HUES6 (cell line): Measurements from ENCODE around the gene PRM1.

Experiments used
- H3K27ac ChIP-seq: 2 replicates; pipeline ENCODE4 v1.7.0; 2013; ENCODE audit warnings: low read depth, mild to moderate bottlenecking, low read length, inconsistent platforms
- H3K27me3 ChIP-seq: 2 replicates; pipeline ENCODE4 v1.6.1; 2013; ENCODE audit warnings: low read length; ENCODE audit not compliant: control insufficient read depth, insufficient read depth
- H3K36me3 ChIP-seq: 2 replicates; pipeline ENCODE4 v1.6.1; 2013; ENCODE audit warnings: low read length; ENCODE audit not compliant: control insufficient read depth, insufficient read depth
- H3K4me1 ChIP-seq: 2 replicates; pipeline ENCODE4 v1.6.1; 2013; ENCODE audit warnings: low read length; ENCODE audit not compliant: control insufficient read depth, insufficient read depth
- H3K4me3 ChIP-seq: 2 replicates; pipeline ENCODE4 v1.5.1; 2013; ENCODE audit warnings: low read depth, low read length
- H3K9ac ChIP-seq: one replicate; pipeline ENCODE4 v1.6.1; 2013; ENCODE audit warnings: mild to moderate bottlenecking, low read length
- H3K9me3 ChIP-seq: 2 replicates; pipeline ENCODE4 v1.6.1; 2013; ENCODE audit warnings: low read depth, low read length; ENCODE audit not compliant: control insufficient read depth, insufficient read depth

Gene PRM1

DNA sequence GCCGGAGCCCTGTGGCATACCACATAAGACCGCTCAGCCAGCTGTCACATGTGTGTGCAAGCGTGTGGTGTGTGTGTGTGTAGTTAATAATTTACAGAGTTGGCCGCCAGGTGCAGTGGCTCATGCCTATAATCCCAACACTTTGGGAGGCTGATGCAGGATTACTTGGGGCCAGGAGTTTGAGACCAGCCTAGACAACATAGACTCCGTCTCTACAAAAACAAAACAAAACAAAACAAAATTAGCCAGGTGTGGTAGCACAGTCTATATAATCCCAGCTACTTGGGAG lies 45.5 kb downstream of the PRM1 start:
- no peaks in the 10 kb centered on the region for H3K27me3 ChIP-seq
- H3K9ac ChIP-seq: no peak overlapping the region
- H3K27ac ChIP-seq: no peak overlapping the region
- H3K9me3 ChIP-seq: 0 out of 2 replicates have a peak, but pooled peaks cover 3% of the 10 kb centered on the region
- peaks cover 9% of the 10 kb centered on the region; the same call in 1 of the 2 replicates for H3K4me1 ChIP-seq
- H3K36me3 ChIP-seq: no peaks in the 10 kb centered on the region
- H3K4me3 ChIP-seq: no peak overlapping the region

- peaks cover 9% of the 10 kb centered on the region; the same call in 1 of the 2 replicates for H3K4me1 ChIP-seq
- no peak overlapping the region for H3K4me3 ChIP-seq
- H3K27me3 ChIP-seq: no peaks in the 10 kb centered on the region
- H3K27ac ChIP-seq: no peak overlapping the region
- H3K9me3 ChIP-seq: 0 out of 2 replicates have a peak, but pooled peaks cover 3% of the 10 kb centered on the region
- H3K36me3 ChIP-seq: no peaks in the 10 kb centered on the region
- no peak overlapping the region for H3K9ac ChIP-seq
Measured at GRCh38 chr16:11234884-11235702, 46.0 kb downstream of the PRM1 start.

DNA sequence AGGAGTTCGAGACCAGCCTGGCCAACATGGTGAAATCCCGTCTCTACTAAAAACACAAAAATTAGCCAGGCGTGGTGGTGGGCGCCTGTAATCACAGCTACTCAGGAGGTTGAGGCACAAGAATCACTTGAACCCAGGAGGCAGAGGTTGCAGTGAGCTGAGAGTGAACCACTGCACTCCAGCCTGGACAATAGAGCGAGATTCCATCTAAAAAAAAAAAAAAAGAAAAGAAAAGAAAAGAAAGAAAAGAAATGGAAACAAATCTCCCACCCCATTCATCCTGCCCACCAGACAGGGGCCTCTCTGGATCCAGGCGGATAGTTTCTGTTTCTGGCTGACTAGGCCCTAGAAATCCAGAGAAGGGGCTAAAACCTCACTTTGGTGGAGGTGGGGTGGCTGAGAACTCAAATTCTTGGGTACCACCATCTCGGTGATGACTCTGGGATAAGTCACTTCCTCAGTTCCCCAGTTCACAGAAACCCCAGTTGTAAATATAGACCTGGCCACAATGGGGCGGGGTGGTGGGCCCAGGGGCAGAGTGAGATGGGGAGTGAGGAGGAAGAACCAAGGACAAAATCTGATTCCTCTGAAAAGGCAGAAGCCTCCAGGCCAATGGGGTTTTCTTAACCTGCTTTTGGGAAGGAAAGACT lies 47.3 kb downstream of the PRM1 start:
- Histone ChIP-seq H3K9ac (no peak overlapping the region), H3K27ac (no peak overlapping the region), H3K27me3 (no peaks in the 10 kb centered on the region), H3K4me1 (peaks cover 9% of the 10 kb centered on the region; the same call in 1 of the 2 replicates), H3K4me3 (no peak overlapping the region), H3K36me3 (no peaks in the 10 kb centered on the region), H3K9me3 (0 out of 2 replicates have a peak, but pooled peaks cover 3% of the 10 kb centered on the region)

GRCh38 chr16:11232852-11233726 lies 48.0 kb downstream of the PRM1 start:
- Histone ChIP-seq H3K9ac (no peak overlapping the region), H3K27me3 (no peaks in the 10 kb centered on the region), H3K4me3 (no peak overlapping the region), H3K36me3 (no peaks in the 10 kb centered on the region), H3K27ac (no peak overlapping the region), H3K9me3 (no peaks in the 10 kb centered on the region), H3K4me1 (peaks cover 9% of the 10 kb centered on the region; the same call in 1 of the 2 replicates)

- Histone ChIP-seq H3K36me3 (no peaks in the 10 kb centered on the region), H3K4me3 (no peak overlapping the region), H3K9ac (no peak overlapping the region), H3K9me3 (no peaks in the 10 kb centered on the region), H3K4me1 (peaks cover 9% of the 10 kb centered on the region; the same call in 1 of the 2 replicates), H3K27ac (no peak overlapping the region), H3K27me3 (no peaks in the 10 kb centered on the region)
Measured at GRCh38 chr16:11232302-11232851, 48.8 kb downstream of the PRM1 start.

DNA sequence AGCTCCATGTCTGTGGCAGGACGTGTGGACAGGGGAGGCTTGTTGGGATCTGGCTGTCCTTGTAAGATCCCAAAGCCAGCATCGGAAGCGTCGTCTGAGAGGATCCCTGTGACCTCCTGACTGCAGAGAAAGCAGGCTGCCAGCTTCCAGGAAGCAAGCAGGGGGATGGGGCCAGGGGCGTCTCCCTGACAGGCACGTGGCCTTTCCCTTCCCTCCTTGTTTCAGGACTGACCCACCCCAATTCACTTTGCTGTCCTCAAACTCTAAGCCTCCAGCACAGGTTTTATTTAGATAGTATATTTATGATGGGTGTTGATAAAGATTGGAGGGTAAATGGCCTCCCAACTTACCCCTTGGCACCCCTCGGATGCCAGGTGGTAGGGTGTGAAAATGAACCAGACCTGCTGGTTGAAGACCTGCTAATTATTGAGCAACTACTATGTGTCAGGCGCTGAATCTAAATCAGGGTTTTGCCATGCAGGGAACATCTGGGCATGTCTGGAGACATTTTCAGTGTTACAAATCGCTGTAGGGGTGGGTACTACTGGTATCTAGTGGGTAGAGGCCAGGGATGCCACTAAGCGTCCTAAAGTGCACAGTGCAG lies 49.7 kb downstream of the PRM1 start:
- Histone ChIP-seq H3K4me3 (no peak overlapping the region), H3K9me3 (no peaks in the 10 kb centered on the region), H3K9ac (no peak overlapping the region), H3K36me3 (no peaks in the 10 kb centered on the region), H3K27me3 (no peaks in the 10 kb centered on the region), H3K27ac (no peak overlapping the region), H3K4me1 (peaks cover 9% of the 10 kb centered on the region; the same call in 1 of the 2 replicates)
